ENCODE data around the gene PPP1CA. TPM values are rescaled to one million over a fixed set of nuclear protein-coding genes. Genes with fewer than 3 reads are reported as not detected.
A peak's percentile ranks its signal among the peaks of the same experiment; 100 is the strongest.
"Not testable (repeated sequence)": the region's sequence is repeated elsewhere in the genome, so short reads cannot be mapped to it uniquely, and the experiment has no call there.

PPP1CA gene
- total RNA-seq, 3 donors from 2014 or later = 130 to 239 (median 209) TPM

- H3K4me3 ChIP-seq = no peak overlapping the region
- no peaks in the 10 kb centered on the region for H3K36me3 ChIP-seq (ENCODE audit: low read depth)
- H3K9me3 ChIP-seq = no peaks in the 10 kb centered on the region
- ATAC-seq (peak; percentile 3), DNase-seq (peak in 1 of 3 donors; percentile 33)
- TF ChIP-seq, protein P1, sequence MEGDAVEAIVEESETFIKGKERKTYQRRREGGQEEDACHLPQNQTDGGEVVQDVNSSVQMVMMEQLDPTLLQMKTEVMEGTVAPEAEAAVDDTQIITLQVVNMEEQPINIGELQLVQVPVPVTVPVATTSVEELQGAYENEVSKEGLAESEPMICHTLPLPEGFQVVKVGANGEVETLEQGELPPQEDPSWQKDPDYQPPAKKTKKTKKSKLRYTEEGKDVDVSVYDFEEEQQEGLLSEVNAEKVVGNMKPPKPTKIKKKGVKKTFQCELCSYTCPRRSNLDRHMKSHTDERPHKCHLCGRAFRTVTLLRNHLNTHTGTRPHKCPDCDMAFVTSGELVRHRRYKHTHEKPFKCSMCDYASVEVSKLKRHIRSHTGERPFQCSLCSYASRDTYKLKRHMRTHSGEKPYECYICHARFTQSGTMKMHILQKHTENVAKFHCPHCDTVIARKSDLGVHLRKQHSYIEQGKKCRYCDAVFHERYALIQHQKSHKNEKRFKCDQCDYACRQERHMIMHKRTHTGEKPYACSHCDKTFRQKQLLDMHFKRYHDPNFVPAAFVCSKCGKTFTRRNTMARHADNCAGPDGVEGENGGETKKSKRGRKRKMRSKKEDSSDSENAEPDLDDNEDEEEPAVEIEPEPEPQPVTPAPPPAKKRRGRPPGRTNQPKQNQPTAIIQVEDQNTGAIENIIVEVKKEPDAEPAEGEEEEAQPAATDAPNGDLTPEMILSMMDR (IDR thresholded peaks at IDR 0.05) = no peak
- intact Hi-C loops (cut with DNase I, micrococcal nuclease) = no loop called here
- peaks cover 10% of the 10 kb centered on the region for H3K4me1 ChIP-seq (ENCODE audit: low read depth)
Measured at GRCh38 chr11:67406969-67407687, 5.5 kb upstream of the PPP1CA start.

GRCh38 chr11:67406420-67406968 lies 4.8 kb upstream of the PPP1CA start:
- Histone ChIP-seq H3K36me3 (ENCODE audit: low read depth) (no peaks in the 10 kb centered on the region), H3K9me3 (no peaks in the 10 kb centered on the region), H3K4me3 (no peak overlapping the region), H3K4me1 (ENCODE audit: low read depth) (peaks cover 10% of the 10 kb centered on the region)
- ATAC-seq (no peak), DNase-seq (no peak)
- TF ChIP-seq, protein P1 (IDR thresholded peaks at IDR 0.05) = no peak
- intact Hi-C loops (cut with DNase I, micrococcal nuclease) = no loop called here

DNA sequence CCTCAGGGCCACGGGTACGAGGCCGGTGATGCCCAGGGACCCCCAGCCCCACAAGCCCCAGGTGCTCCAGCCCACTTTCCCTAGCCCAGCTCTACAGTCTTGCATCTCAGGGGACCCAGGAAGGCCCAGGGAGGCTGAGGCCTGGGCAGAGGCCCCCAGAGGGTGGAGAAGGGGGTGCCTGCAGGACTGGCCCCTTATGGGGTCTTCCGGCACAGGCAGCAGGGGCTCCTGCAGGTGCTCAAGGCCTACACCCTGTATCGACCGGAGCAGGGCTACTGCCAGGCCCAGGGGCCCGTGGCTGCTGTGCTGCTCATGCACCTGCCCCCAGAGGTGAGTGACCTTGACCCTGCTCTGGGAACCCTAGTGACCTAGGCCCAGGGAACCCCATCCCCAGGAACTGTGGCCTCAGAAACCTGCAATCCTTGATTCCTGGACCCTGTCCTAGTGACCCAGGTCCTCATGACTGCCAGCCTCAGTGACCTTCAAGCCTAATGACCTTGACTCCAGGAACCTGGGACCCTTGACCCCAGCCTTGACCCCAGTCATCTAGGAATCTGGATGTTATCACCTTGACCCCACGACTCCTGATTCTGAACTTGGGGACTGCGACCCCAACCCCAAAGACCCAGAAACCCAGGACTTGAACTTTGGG lies 4.2 kb upstream of the PPP1CA start:
- Histone ChIP-seq H3K9me3 (no peaks in the 10 kb centered on the region), H3K4me3 (no peak overlapping the region), H3K36me3 (ENCODE audit: low read depth) (no peaks in the 10 kb centered on the region), H3K4me1 (ENCODE audit: low read depth) (peaks cover 11% of the 10 kb centered on the region)
- intact Hi-C loops (cut with DNase I, micrococcal nuclease) = no loop called here
- TF ChIP-seq, protein P1 (IDR thresholded peaks at IDR 0.05) = no peak
- ATAC-seq (no peak), DNase-seq (peak in 1 of 3 donors; percentile 31)

- ATAC-seq (no peak), DNase-seq (no peak)
- intact Hi-C loops (cut with DNase I, micrococcal nuclease) = no loop called here
- H3K9me3 ChIP-seq = no peaks in the 10 kb centered on the region
- H3K4me3 ChIP-seq = no peak overlapping the region
- TF ChIP-seq, protein P1 (IDR thresholded peaks at IDR 0.05) = no peak
- H3K36me3 ChIP-seq (ENCODE audit: low read depth) = no peaks in the 10 kb centered on the region
- peaks cover 16% of the 10 kb centered on the region for H3K4me1 ChIP-seq (ENCODE audit: low read depth)
Measured at GRCh38 chr11:67405196-67405567, 3.5 kb upstream of the PPP1CA start.

- H3K9me3 ChIP-seq = no peaks in the 10 kb centered on the region
- intact Hi-C loops (cut with DNase I, micrococcal nuclease) = no loop called here
Measured at GRCh38 chr11:67404515-67405195, 3.0 kb upstream of the PPP1CA start.

DNA sequence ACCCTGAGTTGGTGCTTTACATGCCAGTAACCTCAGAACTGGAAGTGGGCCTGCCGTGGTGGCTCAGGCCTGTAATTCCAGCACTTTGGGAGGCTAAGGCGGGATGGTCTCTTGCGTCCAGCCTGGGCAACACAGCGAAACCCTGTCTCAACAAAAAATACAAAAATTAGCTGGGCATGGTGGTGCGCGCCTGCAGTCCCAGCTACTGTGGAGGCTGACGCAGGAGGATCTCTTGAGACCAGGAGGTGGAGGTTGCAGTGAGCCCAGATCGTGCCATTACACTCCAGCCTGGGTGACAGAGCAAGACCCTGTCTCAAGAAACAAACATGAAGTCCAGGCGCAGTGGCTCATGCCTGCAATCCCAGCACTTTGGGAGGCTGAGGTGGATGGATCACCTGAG lies 1.4 kb upstream of the PPP1CA start:
- H3K36me3 ChIP-seq (ENCODE audit: low read depth); ATAC-seq; intact Hi-C loops (cut with DNase I, micrococcal nuclease); H3K9me3 ChIP-seq; H3K4me3 ChIP-seq: not testable (repeated sequence)
- peak in 1 of 3 donors; percentile 54 for DNase-seq
- peaks cover 23% of the 10 kb centered on the region for H3K4me1 ChIP-seq (ENCODE audit: low read depth)

More at GRCh38 chr11:67404515-67405195, 3.0 kb upstream of the PPP1CA start:
- Histone ChIP-seq H3K36me3 (ENCODE audit: low read depth) (no peaks in the 10 kb centered on the region), H3K4me3 (peak overlapping the region; percentile 15), H3K4me1 (ENCODE audit: low read depth) (peaks cover 18% of the 10 kb centered on the region)
- DNase-seq (peak in 2 of 3 donors; percentile 37 to 76), ATAC-seq (no peak)
- TF ChIP-seq, protein P1 (IDR thresholded peaks at IDR 0.05) = no peak

GRCh38 chr11:67402192-67402839 lies 658 bp upstream of the PPP1CA start:
- H3K36me3 ChIP-seq (ENCODE audit: low read depth); ATAC-seq; H3K9me3 ChIP-seq; H3K4me3 ChIP-seq; intact Hi-C loops (cut with DNase I, micrococcal nuclease): not testable (repeated sequence)
- DNase-seq = peak in 2 of 3 donors; percentile 48 to 69
- H3K4me1 ChIP-seq (ENCODE audit: low read depth) = peaks cover 23% of the 10 kb centered on the region
